Natural killer cell treated with Interleukin-12 subunit alpha and Interleukin-12 subunit beta and Interleukin-15 and Interleukin-18, amount 100 ng/mL, for 72 hours (primary cell): ENCODE measurements around the gene INO80. TPM values are rescaled to one million over a fixed set of nuclear protein-coding genes. Genes with fewer than 3 reads are reported as not detected.
"Not testable (repeated sequence)": the region's sequence is repeated elsewhere in the genome, so short reads cannot be mapped to it uniquely, and the experiment has no call there.

ENCODE experiments used
- ATAC-seq, 2 donors: fragments of 150-1000 bp; cut with Tn5 transposase in 1 of 2; sonication (Bioruptor Pico), chemical (Tn5 transposase) in 1 of 2; 2 replicates each; pipeline ENCODE4 v1.10.0; 2021
- DNase-seq: peaks from one replicate; pipeline ENCODE4 v3.0.0; 2022; ENCODE audit warnings: low spot score
- H3K27ac Mint-ChIP-seq, 2 donors: 1 replicate in 1 of 2; 2 replicates in 1 of 2; pipeline ENCODE4 v1.8.0; 2022; ENCODE audit warnings: mixed read lengths in 2 of 2, mild to moderate bottlenecking in 1 of 2, moderate library complexity in 1 of 2
- H3K27me3 Mint-ChIP-seq, 2 donors: 1 replicate in 1 of 2; 2 replicates in 1 of 2; pipeline ENCODE4 v1.8.0; 2022; ENCODE audit warnings: mixed read lengths in 2 of 2
- H3K36me3 Mint-ChIP-seq: one replicate; pipeline ENCODE4 v1.8.0; 2022; ENCODE audit warnings: mixed read lengths
- H3K4me1 Mint-ChIP-seq, 2 donors: 1 replicate in 1 of 2; 2 replicates in 1 of 2; pipeline ENCODE4 v1.8.0; 2022; ENCODE audit warnings: low read depth in 2 of 2, mixed read lengths in 2 of 2, mild to moderate bottlenecking in 1 of 2
- H3K4me3 Mint-ChIP-seq: one replicate; pipeline ENCODE4 v1.8.0; 2022; ENCODE audit warnings: mixed read lengths
- H3K9me3 Mint-ChIP-seq: 2 replicates; pipeline ENCODE4 v1.8.0; 2022; ENCODE audit warnings: mixed read lengths
- total RNA-seq, 2 donors: library from RNA; stranded (reverse); gene quantifications; one replicate each; pipeline ENCODE4 v1.2.3, GENCODE V29; 2022

The INO80 gene
- total RNA-seq, 2 donors from 2014 or later = 34.3 to 55.7 TPM

GRCh38 chr15:40957581-40958051, 158.5 kb downstream of the INO80 start:
- no peaks in the 10 kb centered on the region for H3K36me3 Mint-ChIP-seq
- no peaks in the 10 kb centered on the region for H3K9me3 Mint-ChIP-seq
- no peaks in the 10 kb centered on the region for H3K27me3 Mint-ChIP-seq
- DNase-seq = no peak
- H3K27ac Mint-ChIP-seq = no peak overlapping the region
- peaks cover 12 to 26% of the 10 kb centered on the region in 2 donors for H3K4me1 Mint-ChIP-seq
- ATAC-seq = no peak
- no peak overlapping the region for H3K4me3 Mint-ChIP-seq

GRCh38 chr15:40957041-40957555, 159.0 kb downstream of the INO80 start:
- H3K4me3 Mint-ChIP-seq = no peak overlapping the region
- H3K4me1 Mint-ChIP-seq = peaks cover 12 to 28% of the 10 kb centered on the region in 2 donors
- H3K27ac Mint-ChIP-seq = no peak overlapping the region
- DNase-seq (no peak), ATAC-seq (no peak)
- H3K36me3 Mint-ChIP-seq = no peaks in the 10 kb centered on the region
- H3K27me3 Mint-ChIP-seq = no peaks in the 10 kb centered on the region
- H3K9me3 Mint-ChIP-seq = no peaks in the 10 kb centered on the region

GRCh38 chr15:40956541-40956982, 159.5 kb downstream of the INO80 start:
- no peaks in the 10 kb centered on the region for H3K36me3 Mint-ChIP-seq
- no peak for ATAC-seq
- H3K4me3 Mint-ChIP-seq = no peak overlapping the region
- peaks cover 0 to 2% of the 10 kb centered on the region in 2 donors for H3K27me3 Mint-ChIP-seq
- peaks cover 12 to 30% of the 10 kb centered on the region in 2 donors for H3K4me1 Mint-ChIP-seq
- H3K27ac Mint-ChIP-seq = no peak overlapping the region
- no peak for DNase-seq
- H3K9me3 Mint-ChIP-seq = no peaks in the 10 kb centered on the region

- ATAC-seq (no peak), DNase-seq (no peak)
- Mint-ChIP-seq H3K4me3 (no peak overlapping the region), H3K9me3 (no peaks in the 10 kb centered on the region), H3K36me3 (no peaks in the 10 kb centered on the region), H3K27ac (no peak overlapping the region), H3K27me3 (peaks cover 0 to 2% of the 10 kb centered on the region in 2 donors), H3K4me1 (peaks cover 12 to 31% of the 10 kb centered on the region in 2 donors)
These were observed 160.0 kb downstream of the INO80 start for GRCh38 chr15:40955930-40956540.

- peaks cover 0 to 2% of the 10 kb centered on the region in 2 donors for H3K27me3 Mint-ChIP-seq
- peaks cover 12 to 31% of the 10 kb centered on the region in 2 donors for H3K4me1 Mint-ChIP-seq
- H3K27ac Mint-ChIP-seq = no peak overlapping the region
These were observed 160.8 kb downstream of the INO80 start for GRCh38 chr15:40955141-40955903.

GRCh38 chr15:40954158-40954848, 161.8 kb downstream of the INO80 start:
- not testable (repeated sequence) for H3K9me3 Mint-ChIP-seq, DNase-seq, H3K36me3 Mint-ChIP-seq, H3K27me3 Mint-ChIP-seq, ATAC-seq
- Mint-ChIP-seq H3K4me1 (peaks cover 12 to 31% of the 10 kb centered on the region in 2 donors), H3K27ac (peak overlapping the region; percentile 13 to 83), H3K4me3 (peak overlapping the region; percentile 89)

More at GRCh38 chr15:40955141-40955903, 160.8 kb downstream of the INO80 start:
- DNase-seq (no peak), ATAC-seq (no peak)
- Mint-ChIP-seq H3K9me3 (no peaks in the 10 kb centered on the region), H3K4me3 (no peak overlapping the region), H3K36me3 (no peaks in the 10 kb centered on the region)

GRCh38 chr15:40953713-40954074, 162.4 kb downstream of the INO80 start:
- H3K4me1 Mint-ChIP-seq = peaks cover 12 to 31% of the 10 kb centered on the region in 2 donors
- DNase-seq = no peak
- H3K9me3 Mint-ChIP-seq = no peaks in the 10 kb centered on the region
- H3K27me3 Mint-ChIP-seq = peaks cover 0 to 10% of the 10 kb centered on the region in 2 donors
- H3K4me3 Mint-ChIP-seq = peak overlapping the region; percentile 89
- no peaks in the 10 kb centered on the region for H3K36me3 Mint-ChIP-seq
- peak overlapping the region; percentile 66 to 83 for H3K27ac Mint-ChIP-seq
- no peak for ATAC-seq

- Mint-ChIP-seq H3K4me1 (peaks cover 12 to 27% of the 10 kb centered on the region in 2 donors), H3K4me3 (peak within 1 kb of the TSS; percentile 89), H3K27me3 (peaks cover 0 to 10% of the 10 kb centered on the region in 2 donors), H3K36me3 (no peaks in the 10 kb centered on the region), H3K9me3 (no peaks in the 10 kb centered on the region), H3K27ac (peak within 1 kb of the TSS; percentile 66 to 83)
- ATAC-seq (peak; percentile 96 to 97), DNase-seq (peak; percentile 97)
These were observed 163.0 kb downstream of the INO80 start, which contains the start of gene CHAC1 for GRCh38 chr15:40952901-40953712. CHAC1 (plus strand) TSS chr15:40953471; CDS start chr15:40953584, 113 bp downstream.

- Mint-ChIP-seq H3K4me1 (peaks cover 12 to 27% of the 10 kb centered on the region in 2 donors), H3K4me3 (peak overlapping the region; percentile 89), H3K9me3 (no peaks in the 10 kb centered on the region), H3K36me3 (no peaks in the 10 kb centered on the region), H3K27me3 (peaks cover 0 to 12% of the 10 kb centered on the region in 2 donors), H3K27ac (peak overlapping the region; percentile 66 to 83)
- DNase-seq (peak; percentile 56), ATAC-seq (no peak)
These were observed 163.7 kb downstream of the INO80 start for GRCh38 chr15:40952301-40952900.

GRCh38 chr15:40951764-40952163, 164.3 kb downstream of the INO80 start:
- Mint-ChIP-seq H3K36me3 (no peaks in the 10 kb centered on the region), H3K9me3 (no peaks in the 10 kb centered on the region), H3K27ac (peak overlapping the region; percentile 58 to 66), H3K27me3 (peaks cover 0 to 12% of the 10 kb centered on the region in 2 donors), H3K4me3 (peak overlapping the region; percentile 89), H3K4me1 (peaks cover 12 to 27% of the 10 kb centered on the region in 2 donors)
- DNase-seq (no peak), ATAC-seq (no peak)

- Mint-ChIP-seq H3K9me3 (no peaks in the 10 kb centered on the region), H3K27me3 (peaks cover 0 to 17% of the 10 kb centered on the region in 2 donors), H3K36me3 (no peaks in the 10 kb centered on the region), H3K27ac (no peak overlapping the region), H3K4me1 (peaks cover 6 to 24% of the 10 kb centered on the region in 2 donors), H3K4me3 (no peak overlapping the region)
- DNase-seq (no peak), ATAC-seq (no peak)
These were observed 166.3 kb downstream of the INO80 start for GRCh38 chr15:40949756-40950207.

GRCh38 chr15:40948706-40949473, 167.2 kb downstream of the INO80 start:
- Mint-ChIP-seq H3K4me3 (no peak overlapping the region), H3K27me3 (peaks cover 0 to 17% of the 10 kb centered on the region in 2 donors), H3K27ac (no peak overlapping the region), H3K36me3 (no peaks in the 10 kb centered on the region), H3K4me1 (peaks cover 5 to 23% of the 10 kb centered on the region in 2 donors), H3K9me3 (no peaks in the 10 kb centered on the region)
- ATAC-seq = no peak
- no peak for DNase-seq
